ENCODE results near the gene ZNF431. TPM values are rescaled to one million over a fixed set of nuclear protein-coding genes. Genes with fewer than 3 reads are reported as not detected.
"Not testable (repeated sequence)": the region's sequence is repeated elsewhere in the genome, so short reads cannot be mapped to it uniquely, and the experiment has no call there.

ZNF431 gene
- total and polyA plus RNA-seq, 9 of the 15 experiments (the other 6 are each of a cell fraction or from before 2014, with no cell fraction given), result 3.3 to 24.8 (median 13.5) TPM

DNA sequence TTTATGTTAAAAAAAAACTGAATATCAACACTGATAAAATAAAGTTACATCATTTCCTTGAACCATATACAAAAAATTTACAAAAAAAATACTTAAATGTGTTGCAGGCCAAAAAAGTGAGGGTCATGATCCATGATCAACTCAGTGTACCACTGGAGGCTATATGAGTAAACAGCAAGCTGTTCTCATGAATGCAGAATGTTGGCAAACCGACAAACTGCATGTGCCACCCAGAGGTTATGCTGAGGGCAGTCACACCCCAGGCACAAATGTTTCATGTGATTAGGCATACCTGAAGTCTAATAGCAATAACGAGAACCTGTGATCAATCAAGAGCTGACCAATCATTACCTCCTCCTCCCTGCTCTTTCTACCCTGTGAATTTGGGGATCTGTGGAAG, 91.9 kb downstream of the ZNF431 start (continued):
- TF ChIP-seq, protein P1, sequence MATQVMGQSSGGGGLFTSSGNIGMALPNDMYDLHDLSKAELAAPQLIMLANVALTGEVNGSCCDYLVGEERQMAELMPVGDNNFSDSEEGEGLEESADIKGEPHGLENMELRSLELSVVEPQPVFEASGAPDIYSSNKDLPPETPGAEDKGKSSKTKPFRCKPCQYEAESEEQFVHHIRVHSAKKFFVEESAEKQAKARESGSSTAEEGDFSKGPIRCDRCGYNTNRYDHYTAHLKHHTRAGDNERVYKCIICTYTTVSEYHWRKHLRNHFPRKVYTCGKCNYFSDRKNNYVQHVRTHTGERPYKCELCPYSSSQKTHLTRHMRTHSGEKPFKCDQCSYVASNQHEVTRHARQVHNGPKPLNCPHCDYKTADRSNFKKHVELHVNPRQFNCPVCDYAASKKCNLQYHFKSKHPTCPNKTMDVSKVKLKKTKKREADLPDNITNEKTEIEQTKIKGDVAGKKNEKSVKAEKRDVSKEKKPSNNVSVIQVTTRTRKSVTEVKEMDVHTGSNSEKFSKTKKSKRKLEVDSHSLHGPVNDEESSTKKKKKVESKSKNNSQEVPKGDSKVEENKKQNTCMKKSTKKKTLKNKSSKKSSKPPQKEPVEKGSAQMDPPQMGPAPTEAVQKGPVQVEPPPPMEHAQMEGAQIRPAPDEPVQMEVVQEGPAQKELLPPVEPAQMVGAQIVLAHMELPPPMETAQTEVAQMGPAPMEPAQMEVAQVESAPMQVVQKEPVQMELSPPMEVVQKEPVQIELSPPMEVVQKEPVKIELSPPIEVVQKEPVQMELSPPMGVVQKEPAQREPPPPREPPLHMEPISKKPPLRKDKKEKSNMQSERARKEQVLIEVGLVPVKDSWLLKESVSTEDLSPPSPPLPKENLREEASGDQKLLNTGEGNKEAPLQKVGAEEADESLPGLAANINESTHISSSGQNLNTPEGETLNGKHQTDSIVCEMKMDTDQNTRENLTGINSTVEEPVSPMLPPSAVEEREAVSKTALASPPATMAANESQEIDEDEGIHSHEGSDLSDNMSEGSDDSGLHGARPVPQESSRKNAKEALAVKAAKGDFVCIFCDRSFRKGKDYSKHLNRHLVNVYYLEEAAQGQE (IDR thresholded peaks at IDR 0.05; ENCODE audit: borderline replicate concordance), result no peak
- TF ChIP-seq, protein P1 (CRISPR knock-in tag; IDR thresholded peaks at IDR 0.05; ENCODE audit: low read depth), result no peak
- no peak for TF ChIP-seq KDM4B (IDR thresholded peaks at IDR 0.05; ENCODE audit: borderline replicate concordance in 2 of 2, low read depth in 1 of 2)
- TF ChIP-seq TAF7 (tag; IDR thresholded peaks at IDR 0.05), result no peak
- TF ChIP-seq, protein P2, sequence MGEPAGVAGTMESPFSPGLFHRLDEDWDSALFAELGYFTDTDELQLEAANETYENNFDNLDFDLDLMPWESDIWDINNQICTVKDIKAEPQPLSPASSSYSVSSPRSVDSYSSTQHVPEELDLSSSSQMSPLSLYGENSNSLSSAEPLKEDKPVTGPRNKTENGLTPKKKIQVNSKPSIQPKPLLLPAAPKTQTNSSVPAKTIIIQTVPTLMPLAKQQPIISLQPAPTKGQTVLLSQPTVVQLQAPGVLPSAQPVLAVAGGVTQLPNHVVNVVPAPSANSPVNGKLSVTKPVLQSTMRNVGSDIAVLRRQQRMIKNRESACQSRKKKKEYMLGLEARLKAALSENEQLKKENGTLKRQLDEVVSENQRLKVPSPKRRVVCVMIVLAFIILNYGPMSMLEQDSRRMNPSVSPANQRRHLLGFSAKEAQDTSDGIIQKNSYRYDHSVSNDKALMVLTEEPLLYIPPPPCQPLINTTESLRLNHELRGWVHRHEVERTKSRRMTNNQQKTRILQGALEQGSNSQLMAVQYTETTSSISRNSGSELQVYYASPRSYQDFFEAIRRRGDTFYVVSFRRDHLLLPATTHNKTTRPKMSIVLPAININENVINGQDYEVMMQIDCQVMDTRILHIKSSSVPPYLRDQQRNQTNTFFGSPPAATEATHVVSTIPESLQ (CRISPR knock-in tag; IDR thresholded peaks at IDR 0.05), result no peak
- TF ChIP-seq BRD9 (IDR thresholded peaks at IDR 0.05; ENCODE audit: low read depth, partially characterized antibody), result no peak

DNA sequence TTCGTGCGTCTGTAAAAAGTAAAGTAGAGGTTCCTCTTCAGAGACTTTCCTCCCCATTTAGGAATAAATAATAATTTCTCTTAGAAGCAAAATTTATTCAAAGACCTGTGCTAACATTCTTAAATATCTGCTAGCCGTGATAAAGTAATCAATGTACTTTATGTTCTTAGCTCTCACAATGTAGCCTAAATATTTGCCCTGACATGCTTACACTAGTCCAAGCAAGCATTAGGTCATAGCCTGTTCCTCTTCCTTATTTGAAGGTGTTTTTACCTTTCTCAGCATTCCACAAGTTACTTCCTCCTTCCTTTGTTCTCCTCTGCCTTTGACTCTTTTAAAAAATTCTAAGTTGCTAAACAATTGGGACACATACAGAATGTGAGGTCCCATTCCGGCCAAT, 94.9 kb downstream of the ZNF431 start:
- H3K4me1 ChIP-seq (replicated peaks in 1 of 2; ENCODE audit: control insufficient read depth in 2 of 2, insufficient read depth in 2 of 2, low read length in 2 of 2); H3K27ac ChIP-seq (ENCODE audit: extremely low read depth, low read depth, low read length); DNase-seq (ENCODE audit: extremely low read depth in 1 of 4, low spot score in 3 of 4); H3K9me1 ChIP-seq (ENCODE audit: control insufficient read depth, insufficient read depth, low read length); H3K9me3 ChIP-seq (replicated peaks; ENCODE audit: control insufficient read depth, insufficient read depth, low read depth, low read length); H4K20me1 ChIP-seq (replicated peaks; ENCODE audit: control insufficient read depth, insufficient read depth, low read length); H3K27me3 ChIP-seq (ENCODE audit: control insufficient read depth in 2 of 2, insufficient read depth in 2 of 2, low read length in 2 of 2); H3K36me3 ChIP-seq (ENCODE audit: control insufficient read depth, insufficient read depth, low read length); in situ Hi-C loops (cut with MboI); FAIRE-seq; ATAC-seq; H3K79me2 ChIP-seq (ENCODE audit: control insufficient read depth, insufficient read depth, low read length); BruUV-seq (replicated peaks); H3K4me2 ChIP-seq (ENCODE audit: insufficient read depth, low read length); intact Hi-C loops (cut with micrococcal nuclease); H2AFZ ChIP-seq (ENCODE audit: low read depth, low read length); CTCF ChIA-PET (ENCODE audit: low intra/inter-chr PET ratio); H3K4me3 ChIP-seq; POLR2A ChIA-PET; H3K9ac ChIP-seq (ENCODE audit: insufficient read depth in 1 of 2, low read depth in 2 of 2, low read length in 2 of 2): not testable (repeated sequence)
- 4% methylated on average over 4 of the region's 4 CpGs for WGBS (ENCODE audit: insufficient coverage, low coverage, missing lambda C conversion rate)
